ENCODE measurements around the gene ZNF689.
"Not testable (repeated sequence)": the region's sequence is repeated elsewhere in the genome, so short reads cannot be mapped to it uniquely, and the experiment has no call there.

Gene ZNF689

DNA sequence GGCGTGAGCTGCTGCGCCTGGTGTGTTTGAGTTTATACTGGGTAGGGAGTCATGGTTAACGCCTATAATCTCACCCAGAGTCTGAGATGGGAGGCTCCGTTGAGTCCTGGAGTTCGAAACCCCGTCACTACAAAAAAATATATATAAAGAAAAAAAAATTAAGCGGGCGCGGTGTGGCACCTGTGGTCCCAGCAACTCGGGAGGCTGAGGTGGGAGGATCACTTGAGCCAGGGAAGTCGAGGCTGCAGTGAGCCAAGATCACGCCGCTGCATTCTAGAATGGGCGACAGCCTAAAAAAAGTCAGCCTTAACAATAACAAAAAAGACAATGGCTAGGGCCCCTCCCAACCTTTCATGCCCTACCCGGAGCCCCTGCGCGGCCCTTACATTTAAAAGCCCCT lies 23.3 kb upstream of the ZNF689 start:
- DNase-seq: no peak

DNA sequence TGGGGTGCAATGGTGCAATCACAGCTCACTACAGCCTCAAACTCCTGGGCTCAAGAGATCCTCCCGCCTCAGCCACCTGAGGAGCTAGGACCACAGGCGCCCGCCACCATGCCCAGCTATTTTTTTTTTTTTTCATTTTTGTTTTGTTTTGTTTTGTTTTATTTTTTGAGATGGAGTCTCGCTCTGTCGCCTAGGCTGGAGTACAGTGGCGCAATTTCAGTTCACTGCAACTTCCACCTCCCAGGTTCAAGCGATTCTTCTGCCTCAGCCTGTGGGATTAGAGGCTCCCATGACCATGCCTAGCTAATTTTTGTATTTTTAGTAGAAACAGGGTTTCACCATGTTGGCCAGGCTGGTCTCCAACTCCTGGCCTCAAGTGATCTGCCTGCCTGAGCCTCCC lies 22.3 kb upstream of the ZNF689 start:
- DNase-seq: not testable (repeated sequence)

DNA sequence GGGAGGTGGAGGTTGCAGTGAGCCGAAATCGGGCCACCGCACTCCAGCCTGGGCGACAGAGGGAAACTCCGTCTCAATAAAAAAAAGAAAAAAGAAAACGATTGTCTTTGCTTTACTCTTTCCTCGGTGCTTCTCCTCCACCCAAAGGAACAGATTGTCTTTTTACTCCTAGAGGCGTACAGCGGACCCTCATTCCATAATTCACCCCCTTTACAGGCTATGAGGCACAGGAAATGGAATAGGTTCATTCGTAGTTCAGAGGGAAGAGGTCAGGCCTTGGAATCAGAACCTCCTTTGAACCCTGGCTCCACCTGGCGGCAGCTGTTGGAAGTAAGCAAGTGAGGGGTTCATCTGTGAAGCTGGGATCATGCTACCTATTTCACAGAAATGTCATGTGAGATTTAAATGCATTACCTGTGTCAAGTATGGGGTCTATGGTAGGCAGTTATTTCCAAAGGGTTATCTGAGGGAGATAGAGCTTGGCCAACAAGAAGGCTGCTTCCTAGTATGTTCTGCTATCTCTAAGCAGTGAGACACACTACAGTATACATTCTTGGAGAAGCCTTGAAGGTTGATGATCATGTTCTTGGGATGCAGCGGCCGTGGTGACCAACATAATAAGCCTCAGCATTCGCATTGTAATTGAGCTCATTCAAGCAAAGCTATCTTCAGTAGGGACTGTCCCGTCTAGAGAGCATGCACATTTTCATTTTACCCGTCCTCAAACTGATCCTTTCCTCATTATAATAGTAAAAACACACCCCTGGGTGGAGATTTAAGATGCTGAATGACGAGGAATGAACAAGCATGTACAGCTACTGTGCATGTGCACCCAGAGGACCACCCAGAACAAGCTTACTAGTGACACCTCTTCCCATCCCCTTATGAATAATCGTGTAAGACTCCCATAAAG lies 18.7 kb upstream of the ZNF689 start:
- DNase-seq: peak; percentile 33

DNA sequence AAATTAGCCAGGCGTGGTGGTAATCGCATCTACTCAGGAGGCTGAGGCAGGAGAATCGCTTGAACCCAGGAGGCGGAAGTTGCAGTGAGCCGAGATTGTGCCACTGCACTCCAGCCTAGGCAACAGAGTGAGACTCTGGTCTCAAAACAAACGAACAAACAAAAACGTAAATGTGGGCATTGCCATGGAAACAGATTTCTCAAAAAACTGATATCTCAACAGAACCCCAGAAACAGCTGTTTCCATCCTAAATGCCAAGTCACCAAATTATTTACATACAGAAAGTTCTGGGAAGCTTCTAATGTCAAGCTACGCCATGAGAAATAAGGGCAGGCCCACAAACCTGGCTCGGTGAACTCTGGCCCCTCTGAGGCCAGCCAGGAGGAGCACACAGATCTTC lies 16.0 kb upstream of the ZNF689 start:
- DNase-seq: no peak

DNA sequence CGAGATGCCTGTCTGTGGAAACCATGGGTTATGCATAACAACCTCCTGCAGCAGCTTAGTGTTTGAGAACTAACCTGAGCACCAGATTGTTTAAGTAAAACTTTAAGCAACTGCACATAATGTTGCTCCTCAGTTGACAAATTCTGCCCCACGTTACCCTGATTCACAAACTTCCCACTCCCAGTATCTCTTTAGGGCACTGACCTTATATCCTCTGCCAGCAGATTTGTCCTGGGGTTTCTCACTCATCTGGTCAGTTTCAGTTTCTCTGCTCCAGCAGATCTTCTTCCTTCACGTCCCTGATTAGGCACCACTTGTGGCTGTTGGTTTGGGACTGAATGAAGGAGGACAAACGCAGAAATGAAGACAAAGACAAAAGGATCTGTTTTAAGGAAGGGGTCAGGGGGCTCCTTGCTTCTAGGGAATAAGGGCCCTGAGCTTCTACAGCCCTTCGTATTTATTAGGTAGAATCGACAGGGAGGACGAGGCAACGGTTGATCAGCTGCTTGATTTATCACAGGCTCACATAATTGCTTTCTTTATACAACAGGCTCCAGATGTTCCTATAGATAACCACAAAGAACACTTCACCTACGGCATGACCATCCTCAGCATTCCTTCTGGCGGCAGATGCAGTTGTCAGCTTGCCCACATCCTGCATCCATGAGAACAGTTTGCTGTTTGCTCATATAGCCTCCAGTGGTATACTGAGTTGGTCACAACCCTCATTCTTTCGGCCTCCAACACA lies 13.5 kb upstream of the ZNF689 start:
- no peak for DNase-seq

DNA sequence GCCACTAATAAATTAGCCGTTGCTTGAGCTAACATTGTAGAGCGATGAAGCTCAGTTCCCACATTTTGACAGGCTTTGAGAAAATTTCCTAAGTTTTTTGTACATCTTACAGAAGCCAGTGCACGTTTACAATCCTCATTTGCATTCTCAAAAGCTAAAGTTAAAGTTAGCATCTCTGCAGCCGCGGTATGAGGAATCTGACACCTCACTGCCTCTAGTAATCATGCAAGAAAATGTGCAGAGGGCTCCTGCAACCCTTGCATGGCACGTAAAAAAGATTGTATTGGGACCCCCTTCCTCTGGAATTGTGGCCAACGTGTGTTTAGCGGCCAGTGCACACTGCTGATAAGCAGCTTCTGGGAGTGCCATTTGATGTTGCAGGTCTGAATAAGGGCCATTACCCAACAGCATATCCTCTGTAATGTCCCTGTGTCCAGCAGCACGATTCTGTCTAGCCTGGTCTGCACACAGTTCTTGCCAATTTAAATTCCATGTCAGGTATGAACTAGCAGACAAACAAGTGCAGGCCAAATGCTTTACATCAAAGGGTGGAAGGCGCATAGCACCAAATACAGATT lies 12.4 kb upstream of the ZNF689 start:
- DNase-seq: no peak

DNA sequence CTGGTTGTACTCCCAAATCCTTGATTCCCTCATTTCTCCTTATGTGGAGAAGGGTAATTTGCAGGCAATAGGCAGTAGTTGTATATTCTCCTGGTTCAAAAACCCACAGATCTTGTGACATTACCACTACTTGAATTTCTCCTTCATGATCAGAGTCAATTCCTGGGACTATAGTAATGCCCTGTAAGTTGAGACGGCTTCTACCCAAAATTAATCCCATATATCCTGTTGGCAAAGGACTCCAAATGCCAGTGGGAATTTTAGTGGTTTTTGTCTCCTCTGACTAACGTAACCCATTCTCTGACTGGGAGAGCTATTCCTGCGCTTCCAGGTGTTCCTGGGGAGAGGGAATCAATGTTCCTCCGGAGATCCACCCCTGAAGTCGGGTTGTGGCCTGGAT lies 11.6 kb upstream of the ZNF689 start:
- no peak for DNase-seq

DNA sequence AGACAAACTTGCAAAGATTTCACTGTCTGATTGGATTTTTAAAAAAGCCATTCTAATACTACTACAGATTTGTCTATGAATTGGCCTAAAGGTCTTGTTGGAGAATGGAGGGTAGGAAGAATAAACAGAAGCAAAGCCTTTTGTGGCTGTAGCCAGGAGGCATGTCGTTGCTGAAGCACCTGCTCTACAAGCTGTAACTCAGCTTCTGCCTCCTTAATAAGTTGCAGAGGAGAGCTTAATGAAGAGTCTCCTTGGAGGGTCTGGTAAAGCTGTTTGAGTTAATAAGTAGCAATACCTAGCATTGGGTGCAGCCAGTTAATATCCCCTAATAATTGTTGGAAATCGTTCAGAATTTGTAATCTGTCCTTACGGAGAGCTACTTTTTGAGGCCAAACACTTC lies 10.0 kb upstream of the ZNF689 start:
- no peak for DNase-seq

DNA sequence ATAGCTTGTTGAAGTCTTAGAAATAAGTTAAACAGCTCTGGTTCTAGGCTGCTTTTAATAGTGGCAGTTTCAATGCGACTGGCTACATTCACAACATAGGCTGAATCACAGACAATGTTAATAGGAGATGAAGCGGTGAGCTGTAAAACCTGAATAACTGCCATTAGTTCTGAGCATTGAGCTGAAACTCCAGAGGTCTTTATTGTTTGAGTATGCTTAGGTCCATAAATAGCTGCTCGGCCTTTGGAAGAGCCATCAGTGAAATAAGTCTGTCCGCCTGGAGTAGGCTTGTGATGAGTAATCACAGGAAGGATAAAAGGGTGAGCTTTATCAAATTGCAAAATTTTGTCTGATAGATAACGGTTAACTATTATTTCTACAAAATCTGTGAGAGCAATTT lies 9.4 kb upstream of the ZNF689 start:
- DNase-seq: no peak

DNA sequence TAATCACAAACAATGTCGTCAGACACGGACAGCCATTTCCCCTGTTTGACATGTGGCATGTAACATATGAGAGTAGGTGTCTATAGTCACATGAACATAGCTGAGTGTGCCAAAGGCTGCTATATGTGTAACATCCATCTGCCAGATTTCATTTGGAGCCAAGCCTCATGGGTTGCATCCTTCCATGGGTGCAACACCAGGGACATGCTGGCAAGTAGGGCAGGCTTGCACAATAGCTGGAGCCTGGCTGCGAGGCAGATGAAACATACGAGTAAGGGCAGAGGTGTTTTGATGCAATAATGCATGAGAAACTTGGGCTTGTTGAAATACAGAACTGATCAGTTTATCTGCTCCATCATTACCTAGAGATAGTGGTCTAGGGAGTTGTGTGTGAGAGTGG lies 9.0 kb upstream of the ZNF689 start:
- peak; percentile 52 for DNase-seq

DNA sequence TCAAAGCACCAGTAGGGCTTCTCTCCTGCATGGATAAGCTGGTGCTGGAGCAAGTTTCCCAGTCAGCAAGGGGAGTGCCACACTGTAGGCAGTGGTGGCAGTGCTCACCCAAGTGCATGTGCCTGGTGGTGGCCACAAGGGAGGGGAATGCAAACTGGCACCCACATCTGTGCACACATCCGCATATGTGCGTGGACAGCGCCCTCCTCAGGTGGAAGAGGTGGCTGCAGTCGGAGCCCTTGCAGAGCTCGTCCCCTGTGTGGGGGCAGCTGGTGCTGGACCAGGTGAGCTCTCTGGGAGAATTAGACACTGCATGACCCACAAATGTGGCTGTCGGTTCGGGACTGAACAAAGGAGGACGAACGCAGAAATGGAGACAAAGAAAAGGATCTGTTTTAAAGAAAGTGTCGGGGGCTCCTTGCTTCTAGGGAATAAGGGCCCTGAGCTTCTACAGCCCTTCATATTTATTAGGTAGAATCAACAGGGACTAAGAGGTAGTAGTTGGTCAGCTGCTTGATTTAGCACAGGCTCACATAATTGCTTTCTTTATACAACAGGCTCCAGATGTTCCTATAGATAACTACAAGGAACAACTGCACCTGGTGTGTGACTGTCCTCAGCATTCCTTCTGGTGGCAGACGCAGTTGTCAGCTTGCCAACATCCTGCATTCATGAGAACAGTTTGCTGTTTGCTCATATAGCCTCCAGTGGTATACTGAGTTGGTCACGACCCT lies 5.3 kb upstream of the ZNF689 start:
- no peak for DNase-seq

DNA sequence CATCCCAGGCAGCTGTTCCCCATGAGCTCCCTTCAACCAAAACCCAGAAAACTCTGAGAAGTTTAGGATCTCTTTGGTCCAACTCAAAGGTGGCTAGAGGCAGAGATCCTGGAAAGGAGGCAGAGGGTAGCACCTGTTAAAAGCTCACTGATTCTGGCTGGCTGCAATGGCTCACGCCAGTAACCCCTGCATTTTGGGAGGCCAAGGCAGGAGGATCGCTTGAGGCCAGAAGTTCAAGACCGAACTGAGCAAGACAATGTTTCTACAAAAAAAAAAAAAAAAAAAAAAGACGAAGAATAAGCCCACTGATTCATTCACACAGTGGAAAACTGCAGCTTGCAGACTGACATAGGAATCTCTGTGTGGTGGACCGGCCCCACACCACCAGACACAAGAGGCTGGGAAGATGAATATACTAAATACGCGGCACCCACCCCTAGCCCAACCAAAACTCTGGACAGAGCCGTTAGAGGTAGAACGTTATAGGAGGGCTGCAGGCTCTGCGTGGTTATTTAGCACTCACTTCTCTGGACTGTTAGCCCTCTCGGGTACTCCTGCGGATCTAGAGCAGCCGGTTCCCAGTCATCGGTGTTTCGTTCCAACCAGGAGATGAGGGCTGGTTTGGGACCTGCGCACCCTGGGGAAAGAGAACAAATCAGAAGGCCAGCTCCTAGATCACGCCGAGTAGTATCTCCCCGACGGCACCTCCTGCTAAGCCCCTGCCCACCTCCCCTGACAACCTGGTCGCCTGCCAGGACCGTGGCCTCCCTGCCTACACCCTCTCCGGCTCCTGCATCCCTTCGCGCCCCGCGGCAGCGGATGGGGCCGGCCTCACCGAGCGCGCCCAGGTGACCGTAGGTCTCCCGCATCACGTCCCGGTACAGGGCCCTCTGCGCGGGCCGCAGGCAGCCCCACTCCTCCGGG lies 925 bp downstream of the ZNF689 start:
- no peak for DNase-seq

DNA sequence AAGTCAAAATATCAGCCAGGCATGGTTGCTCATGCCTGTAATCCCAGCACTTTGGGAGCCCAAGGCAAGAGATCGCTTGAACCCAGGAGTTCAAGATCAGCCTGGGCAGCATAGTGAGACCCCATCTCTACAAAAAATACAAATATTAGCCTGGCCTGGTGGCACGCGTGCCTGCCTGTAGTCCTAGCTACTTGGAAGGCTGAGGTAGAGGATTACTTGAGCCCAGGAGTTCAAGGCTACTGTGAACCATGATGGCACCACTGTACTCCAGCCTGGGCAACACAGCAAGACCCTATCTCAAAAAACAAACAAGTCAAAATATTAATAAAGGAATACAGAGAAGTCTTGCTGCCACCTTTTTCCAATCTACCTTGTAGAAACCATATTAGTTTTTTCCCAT lies 4.2 kb downstream of the ZNF689 start:
- DNase-seq: no peak

DNA sequence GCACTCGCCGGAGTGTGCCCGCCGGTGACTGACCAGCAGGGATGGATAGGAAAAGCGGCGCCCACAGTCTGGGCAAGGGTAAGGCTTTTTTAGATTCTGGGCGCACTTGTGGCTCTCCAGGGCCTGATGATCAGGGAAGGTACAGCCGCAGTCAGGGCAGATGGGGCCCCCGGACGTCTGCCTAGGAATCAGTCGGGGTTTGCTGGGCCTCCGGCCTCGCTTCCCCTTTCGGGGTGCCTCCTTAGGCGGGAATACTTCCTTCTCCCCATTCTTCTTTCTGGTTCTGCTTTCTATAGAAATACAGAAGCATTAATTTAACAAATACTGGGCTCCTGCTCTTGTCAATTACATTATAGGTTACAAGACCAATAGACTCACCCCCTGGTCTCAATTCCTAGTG lies 5.0 kb downstream of the ZNF689 start:
- DNase-seq: no peak

DNA sequence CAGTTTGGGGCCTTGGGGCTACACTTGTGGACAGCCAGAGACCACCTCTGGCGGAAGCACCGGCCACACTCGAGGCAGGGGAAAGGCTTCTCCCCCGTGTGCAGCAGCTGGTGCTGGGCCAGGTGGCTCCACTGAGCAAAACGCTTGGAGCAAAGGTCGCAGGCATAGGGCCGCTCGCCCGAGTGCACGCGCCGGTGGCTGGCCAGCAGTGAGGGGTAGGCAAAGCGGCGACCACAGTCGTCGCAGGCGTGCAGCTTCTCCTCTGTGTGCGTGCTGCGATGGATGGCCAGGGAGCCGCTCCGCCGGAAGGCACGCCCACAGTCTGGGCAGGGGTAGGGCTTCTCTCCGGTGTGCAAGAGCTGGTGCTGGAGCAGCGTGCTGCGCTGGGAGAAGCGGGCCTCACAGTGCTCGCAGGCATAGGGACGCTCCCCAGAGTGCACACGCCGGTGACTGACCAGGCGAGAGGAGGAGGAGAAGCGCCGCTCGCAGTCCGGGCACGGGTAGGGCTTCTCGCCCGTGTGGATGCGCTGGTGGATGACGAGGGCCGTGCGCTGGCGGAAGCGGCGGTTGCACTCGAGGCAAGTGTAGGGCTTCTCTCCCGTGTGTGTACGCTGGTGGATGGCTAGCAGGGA lies 5.8 kb downstream of the ZNF689 start:
- DNase-seq: no peak

DNA sequence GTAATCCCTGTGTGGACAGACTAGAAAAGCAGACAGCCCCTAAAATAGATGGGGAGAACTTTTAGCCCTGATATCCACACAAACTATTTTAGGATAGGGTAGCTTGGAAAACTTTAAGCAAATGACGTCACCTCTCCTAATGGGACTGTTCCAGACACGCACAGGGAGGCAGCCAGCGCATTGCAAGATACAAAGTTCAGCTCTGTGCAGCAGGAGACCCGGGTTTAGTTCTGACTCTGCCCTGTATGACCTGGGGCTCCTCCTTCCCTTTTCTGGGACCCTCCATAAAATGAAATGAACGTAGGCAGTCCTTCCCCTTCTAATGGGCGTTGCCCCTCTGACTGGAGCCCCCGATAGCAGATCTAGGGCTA lies 6.3 kb downstream of the ZNF689 start:
- DNase-seq: no peak

DNA sequence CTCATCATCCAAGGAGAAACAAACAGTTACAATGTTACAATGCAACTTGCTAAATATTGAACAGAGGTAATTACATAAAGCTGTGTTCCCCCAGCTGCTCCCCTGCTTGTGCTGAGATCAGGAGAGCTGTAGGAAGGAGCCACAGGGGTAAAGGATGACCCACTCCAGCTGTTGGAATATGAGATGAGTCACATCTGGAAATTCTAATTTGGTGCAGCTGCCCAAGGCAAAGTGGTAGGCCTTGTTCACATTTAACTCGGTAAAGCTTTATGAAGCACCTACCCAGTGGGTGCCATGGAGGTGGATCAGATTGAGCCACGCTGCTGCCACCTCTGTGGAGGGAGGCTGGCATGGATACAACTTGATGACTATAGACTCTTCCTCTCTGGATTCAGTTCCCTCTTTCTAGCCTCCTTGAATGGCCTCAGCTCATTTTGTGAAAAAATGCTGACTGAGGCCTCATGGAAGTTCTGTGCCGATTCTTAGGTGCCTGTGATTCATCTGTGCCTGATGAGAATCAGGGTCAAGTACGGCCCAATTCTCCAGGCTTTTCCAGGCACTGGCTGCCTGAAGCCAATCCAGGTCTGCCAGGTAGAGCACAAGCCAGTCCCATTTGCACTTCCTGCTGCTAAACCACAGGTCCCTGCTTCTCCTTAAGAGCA lies 7.4 kb downstream of the ZNF689 start:
- no peak for DNase-seq

DNA sequence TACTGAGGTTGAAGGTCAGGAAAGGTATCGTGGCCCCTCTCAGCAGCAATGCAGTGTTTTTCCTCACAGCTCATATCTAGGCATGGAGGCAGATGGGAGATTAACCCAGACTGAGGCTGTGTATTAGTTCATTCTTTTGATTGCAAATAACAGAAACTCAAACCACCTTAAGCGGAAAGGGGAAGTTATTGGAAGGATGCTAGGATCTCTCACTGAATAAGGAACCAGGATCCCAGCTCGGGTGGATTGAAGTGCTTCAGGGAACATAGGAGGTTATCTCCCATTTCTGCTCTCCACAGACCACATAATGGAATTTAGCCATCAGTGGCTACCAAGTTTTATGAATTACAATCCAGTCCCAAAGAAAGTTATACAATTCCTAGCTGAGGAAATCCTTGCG lies 8.2 kb downstream of the ZNF689 start:
- no peak for DNase-seq

DNA sequence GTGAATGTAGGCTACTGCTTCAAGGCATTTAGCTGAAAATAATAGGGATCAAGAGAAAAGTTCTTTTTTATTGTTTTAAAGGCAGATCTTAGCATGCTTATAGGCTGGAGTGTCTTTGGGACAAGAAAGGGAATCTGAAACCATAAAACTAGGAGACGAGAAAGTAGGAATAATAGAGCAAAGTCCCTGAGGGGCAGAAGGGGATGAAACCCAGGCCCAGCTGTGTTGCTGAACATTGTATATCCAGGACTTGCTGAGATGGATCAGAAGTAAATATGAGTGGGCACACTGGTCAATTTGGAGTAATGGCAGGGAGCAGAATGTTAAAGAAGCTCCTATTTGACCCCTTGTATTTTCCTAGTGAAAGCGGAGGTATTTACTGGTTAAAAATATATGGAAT lies 9.3 kb downstream of the ZNF689 start:
- no peak for DNase-seq

DNA sequence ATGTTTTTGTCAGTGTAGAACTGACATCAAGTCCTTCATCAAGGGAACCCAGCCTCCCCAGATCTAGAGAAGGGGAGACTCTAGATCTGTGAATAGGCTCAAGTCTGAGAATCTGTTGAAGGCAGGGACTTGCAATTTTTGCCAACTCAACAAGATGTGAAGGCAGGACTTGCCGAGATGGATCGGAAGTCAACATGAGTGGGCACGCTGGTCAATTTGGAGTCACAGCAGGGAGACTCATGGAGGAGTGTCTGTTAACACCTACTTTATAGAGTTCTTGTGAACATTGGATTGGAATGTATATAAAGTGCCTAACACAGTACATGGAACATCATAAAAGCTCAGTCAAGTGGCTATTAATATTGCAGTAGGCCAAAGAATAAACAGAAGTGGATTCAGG lies 10.0 kb downstream of the ZNF689 start:
- DNase-seq: no peak

DNA sequence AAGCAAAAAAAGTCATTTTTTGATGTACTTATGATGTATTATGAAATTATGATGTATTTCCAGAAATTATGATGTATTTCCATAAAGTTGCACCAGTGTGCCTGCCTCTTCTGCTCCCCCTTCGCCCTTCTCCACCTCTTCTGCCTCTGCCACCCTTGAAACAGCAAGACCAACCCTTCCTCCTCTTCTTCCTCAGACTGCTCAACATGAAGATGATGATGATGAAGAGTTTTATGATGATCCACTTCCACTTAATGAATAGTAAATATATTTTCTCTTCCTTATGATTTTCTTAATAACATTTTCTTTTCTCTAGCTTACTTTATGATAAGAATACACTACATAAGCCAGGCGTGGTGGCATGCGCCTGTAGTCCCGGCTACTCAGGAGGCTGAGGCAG lies 17.3 kb downstream of the ZNF689 start:
- no peak for DNase-seq
